GM18867 (cell line): ENCODE measurements around the gene PPP1R3G.
"Not testable (repeated sequence)": the region's sequence is repeated elsewhere in the genome, so short reads cannot be mapped to it uniquely, and the experiment has no call there.

Source experiments
- ATAC-seq: cut with Tn5 transposase; IDR thresholded peaks from one replicate; pipeline ENCODE4 v1.9.1; 2021; ENCODE audit warnings: mild to moderate bottlenecking, moderate library complexity; ENCODE audit not compliant: unreplicated experiment

The PPP1R3G gene

GRCh38 chr6:5084781-5085647 lies at the start of gene PPP1R3G:
TSS of gene PPP1R3G (plus strand) at chr6:5085341. CDS start at chr6:5085486, 145 bp downstream.
- peak; percentile 39 for ATAC-seq

- no peak for ATAC-seq
Observed at GRCh38 chr6:5036269-5036668, 48.9 kb upstream of the PPP1R3G start.

- no peak for ATAC-seq
Observed at GRCh38 chr6:5041955-5042354, 43.2 kb upstream of the PPP1R3G start.

- ATAC-seq, result no peak
Observed at GRCh38 chr6:5042436-5042835, 42.7 kb upstream of the PPP1R3G start.

GRCh38 chr6:5044866-5045265 lies 40.3 kb upstream of the PPP1R3G start:
- no peak for ATAC-seq

GRCh38 chr6:5045416-5045815 lies 39.7 kb upstream of the PPP1R3G start:
- no peak for ATAC-seq

- no peak for ATAC-seq
Observed at GRCh38 chr6:5046430-5046829, 38.7 kb upstream of the PPP1R3G start.

- no peak for ATAC-seq
Observed at GRCh38 chr6:5050009-5050408, 35.1 kb upstream of the PPP1R3G start.

GRCh38 chr6:5051394-5051793 lies 33.7 kb upstream of the PPP1R3G start:
- ATAC-seq, result no peak

- ATAC-seq, result no peak
Observed at GRCh38 chr6:5053038-5053437, 32.1 kb upstream of the PPP1R3G start.

GRCh38 chr6:5053864-5054244 lies 31.3 kb upstream of the PPP1R3G start:
- ATAC-seq, result no peak

- no peak for ATAC-seq
Observed at GRCh38 chr6:5054245-5054873, 30.8 kb upstream of the PPP1R3G start.

GRCh38 chr6:5055118-5055517 lies 30.0 kb upstream of the PPP1R3G start:
- ATAC-seq, result no peak

GRCh38 chr6:5058254-5058653 lies 26.9 kb upstream of the PPP1R3G start:
- no peak for ATAC-seq

GRCh38 chr6:5059036-5059896 lies 25.9 kb upstream of the PPP1R3G start:
- ATAC-seq, result no peak

GRCh38 chr6:5060439-5060838 lies 24.7 kb upstream of the PPP1R3G start:
- ATAC-seq, result not testable (repeated sequence)

- ATAC-seq, result no peak
Observed at GRCh38 chr6:5061152-5061551, 24.0 kb upstream of the PPP1R3G start.

- ATAC-seq, result no peak
Observed at GRCh38 chr6:5063617-5064016, 21.5 kb upstream of the PPP1R3G start.

GRCh38 chr6:5066456-5067093 lies 18.6 kb upstream of the PPP1R3G start:
- no peak for ATAC-seq

- ATAC-seq, result no peak
Observed at GRCh38 chr6:5067305-5067704, 17.8 kb upstream of the PPP1R3G start.
